Glutamatergic neuron (in vitro differentiated cells): Measurements from ENCODE around the gene DLST. TPM values are rescaled to one million over a fixed set of nuclear protein-coding genes. Genes with fewer than 3 reads are reported as not detected.

ENCODE experiments used
- DNase-seq: peaks from one replicate; pipeline ENCODE4 v3.0.0; 2022
- H3K27ac Mint-ChIP-seq: one replicate; pipeline ENCODE4 v1.8.0; 2020; ENCODE audit warnings: mild to moderate bottlenecking, mixed read lengths, inconsistent platforms; ENCODE audit not compliant: unreplicated experiment
- H3K27me3 Mint-ChIP-seq: one replicate; pipeline ENCODE4 v1.8.0; 2020; ENCODE audit warnings: mild to moderate bottlenecking, moderate library complexity, mixed read lengths, inconsistent platforms; ENCODE audit not compliant: unreplicated experiment
- H3K36me3 Mint-ChIP-seq: one replicate; pipeline ENCODE4 v1.8.0; 2020; ENCODE audit warnings: mild to moderate bottlenecking, mixed read lengths, inconsistent platforms; ENCODE audit not compliant: unreplicated experiment
- H3K4me1 Mint-ChIP-seq: one replicate; pipeline ENCODE4 v1.8.0; 2020; ENCODE audit warnings: mild to moderate bottlenecking, low read depth, mixed read lengths, inconsistent platforms; ENCODE audit not compliant: unreplicated experiment
- H3K4me3 Mint-ChIP-seq: one replicate; pipeline ENCODE4 v1.8.0; 2020; ENCODE audit warnings: mild to moderate bottlenecking, mixed read lengths, inconsistent platforms; ENCODE audit not compliant: unreplicated experiment
- H3K9me3 Mint-ChIP-seq: one replicate; pipeline ENCODE4 v1.8.0; 2020; ENCODE audit warnings: mild to moderate bottlenecking, moderate library complexity, mixed read lengths, inconsistent platforms; ENCODE audit not compliant: unreplicated experiment
- CTCF ChIP-seq: fragments of 200-600 bp; sonication (generic); IDR thresholded peaks from one replicate; pipeline ENCODE4 v1.5.0; 2021; ENCODE audit not compliant: partially characterized antibody, unreplicated experiment
- total RNA-seq: library from RNA; stranded (reverse); fragmentation: NEBNext Ultra II Directional; extraction: Animal tissue kit (Norgen Biotek cat#: 25700); gene quantifications from one replicate; pipeline ENCODE4 v1.2.1, GENCODE V29; 2021; ENCODE audit not compliant: unreplicated experiment

Gene DLST
- total RNA-seq, 1 donor from 2014 or later, result 114 TPM

GRCh38 chr14:74865156-74865555 is 16.6 kb upstream of the DLST start:
- Mint-ChIP-seq H3K36me3 (no peaks in the 10 kb centered on the region), H3K27me3 (peaks cover 4% of the 10 kb centered on the region), H3K4me3 (no peak overlapping the region), H3K27ac (no peak overlapping the region), H3K4me1 (peaks cover 8% of the 10 kb centered on the region), H3K9me3 (peaks cover 7% of the 10 kb centered on the region)
- TF ChIP-seq CTCF, result no peak
- DNase-seq, result no peak

GRCh38 chr14:74866708-74867389 is 14.9 kb upstream of the DLST start:
- peak overlapping the region; percentile 2 for H3K4me3 Mint-ChIP-seq
- H3K36me3 Mint-ChIP-seq, result no peaks in the 10 kb centered on the region
- H3K9me3 Mint-ChIP-seq, result peaks cover 7% of the 10 kb centered on the region
- no peak overlapping the region for H3K27ac Mint-ChIP-seq
- peaks cover 4% of the 10 kb centered on the region for H3K27me3 Mint-ChIP-seq
- TF ChIP-seq CTCF, result no peak
- H3K4me1 Mint-ChIP-seq, result peaks cover 8% of the 10 kb centered on the region
- no peak for DNase-seq

GRCh38 chr14:74867673-74868072 is 14.0 kb upstream of the DLST start:
- H3K36me3 Mint-ChIP-seq, result no peaks in the 10 kb centered on the region
- H3K4me3 Mint-ChIP-seq, result no peak overlapping the region
- TF ChIP-seq CTCF, result no peak
- H3K27me3 Mint-ChIP-seq, result peaks cover 4% of the 10 kb centered on the region
- no peak for DNase-seq
- H3K9me3 Mint-ChIP-seq, result peaks cover 7% of the 10 kb centered on the region
- peaks cover 8% of the 10 kb centered on the region for H3K4me1 Mint-ChIP-seq
- H3K27ac Mint-ChIP-seq, result no peak overlapping the region

- peaks cover 7% of the 10 kb centered on the region for H3K9me3 Mint-ChIP-seq
- no peak overlapping the region for H3K4me3 Mint-ChIP-seq
- H3K27me3 Mint-ChIP-seq, result peaks cover 4% of the 10 kb centered on the region
- H3K4me1 Mint-ChIP-seq, result peaks cover 8% of the 10 kb centered on the region
- no peak for DNase-seq
- TF ChIP-seq CTCF, result no peak
- H3K27ac Mint-ChIP-seq, result no peak overlapping the region
- H3K36me3 Mint-ChIP-seq, result no peaks in the 10 kb centered on the region
Observed at GRCh38 chr14:74868739-74869138, 13.0 kb upstream of the DLST start.

GRCh38 chr14:74871819-74872218 is 9.9 kb upstream of the DLST start:
- Mint-ChIP-seq H3K9me3 (peaks cover 3% of the 10 kb centered on the region), H3K27ac (no peak overlapping the region), H3K4me1 (peaks cover 10% of the 10 kb centered on the region), H3K36me3 (no peaks in the 10 kb centered on the region), H3K4me3 (no peak overlapping the region), H3K27me3 (peaks cover 4% of the 10 kb centered on the region)
- no peak for TF ChIP-seq CTCF
- no peak for DNase-seq
